Middle frontal gyrus (tissue), 1 donor: ENCODE measurements around the gene PHOX2B.

ENCODE experiments used
- DNase-seq: peaks from one replicate; pipeline ENCODE4 v3.0.0-alpha.2; 2015; ENCODE audit warnings: low spot score; ENCODE audit errors: extremely low spot score

PHOX2B gene

DNA sequence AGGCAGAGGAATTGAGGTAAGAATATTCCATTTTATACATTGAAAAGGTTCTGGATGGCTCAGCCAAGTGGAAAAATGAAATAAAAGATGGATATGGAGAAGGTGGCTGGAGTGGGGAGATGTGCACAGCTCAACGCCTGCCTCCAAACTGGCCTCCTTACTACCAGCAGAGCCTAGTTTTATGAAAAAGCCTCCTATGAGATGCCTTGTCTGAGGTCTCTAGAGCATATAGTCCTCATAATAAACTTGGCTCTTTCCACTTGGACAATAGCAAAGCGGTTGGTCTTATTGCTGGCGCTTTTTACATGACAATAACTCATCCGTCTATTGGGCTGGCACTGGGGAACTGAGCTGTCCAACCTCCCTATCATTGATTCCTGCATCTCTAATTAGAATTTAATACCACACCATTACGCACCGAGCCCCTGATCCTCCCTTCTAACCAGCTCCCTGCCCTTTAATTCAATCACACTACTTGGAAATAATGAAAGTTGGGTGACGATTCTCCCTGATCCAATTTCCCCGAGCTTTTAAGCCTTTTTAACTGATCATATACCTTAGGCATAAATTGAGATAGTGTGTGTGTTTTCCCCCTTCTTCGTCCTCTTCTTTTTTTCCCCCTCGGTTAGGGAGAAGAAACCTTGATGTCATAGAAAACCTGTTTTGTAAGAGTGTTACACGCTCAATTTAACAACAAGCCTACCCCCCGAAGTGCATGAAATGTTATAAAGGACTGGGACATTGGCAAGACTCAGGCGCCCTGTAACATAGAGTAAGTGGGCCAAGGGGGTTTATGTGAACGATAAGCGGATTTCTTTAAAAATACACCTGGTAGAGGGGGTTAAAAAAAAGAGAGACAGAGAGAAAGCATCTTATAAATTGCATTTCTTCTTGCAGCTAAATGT lies at the start of gene PHOX2B:
Gene PHOX2B (minus strand): TSS at position 155 of the 905 bp plus-strand sequence. CDS start 115 bp downstream, at position 40.
- DNase-seq, result no peak

DNA sequence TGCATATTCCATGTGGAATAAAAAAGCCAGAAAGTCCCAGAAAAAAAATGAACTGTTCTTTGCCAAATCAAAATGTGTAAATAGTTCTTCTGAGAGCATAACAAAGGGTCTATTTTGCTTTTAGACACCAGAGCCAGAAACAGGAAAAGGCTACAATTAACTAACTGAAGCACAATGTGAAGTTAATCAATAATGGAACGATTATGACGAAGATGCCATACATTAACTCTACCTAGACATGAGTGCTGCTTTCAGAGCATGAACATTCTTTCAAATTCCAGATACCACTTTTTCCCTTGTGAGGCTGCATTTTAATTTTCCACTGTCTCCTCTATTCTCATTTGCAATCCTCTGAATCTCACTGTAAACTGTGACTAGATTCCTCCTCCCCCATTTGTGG lies 48.7 kb upstream of the PHOX2B start:
- no peak for DNase-seq

DNA sequence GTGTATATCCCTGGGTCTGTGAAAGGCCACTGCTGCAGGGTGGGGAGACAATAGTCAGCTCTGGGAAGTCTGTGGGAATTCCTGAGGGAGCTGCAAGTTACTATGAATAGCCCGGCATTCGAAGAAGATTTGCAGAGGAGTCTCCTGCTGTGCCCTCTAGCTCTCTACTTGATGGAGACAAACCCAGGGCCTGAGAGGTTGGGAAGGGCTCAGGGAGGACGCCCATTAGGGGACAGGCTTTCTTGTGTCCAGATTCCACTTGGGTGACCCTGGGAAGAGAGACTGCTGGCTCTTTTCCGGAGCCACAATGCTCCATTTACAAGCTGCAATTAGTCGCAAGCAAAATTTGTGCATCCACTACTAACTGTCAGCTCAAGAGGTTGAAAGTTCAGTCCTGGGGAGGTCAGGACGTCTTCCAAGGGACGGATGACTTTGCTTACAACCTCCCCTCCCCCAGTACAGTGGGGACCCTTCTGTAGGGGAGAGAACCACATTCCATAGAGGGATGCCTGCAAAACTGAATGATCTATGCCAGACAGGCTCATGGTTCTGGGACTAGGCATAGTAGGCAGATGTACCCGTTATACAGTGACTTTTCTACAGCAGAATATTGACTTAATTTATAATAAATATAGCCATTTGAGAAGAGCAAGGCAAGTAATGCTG lies 48.2 kb upstream of the PHOX2B start:
- DNase-seq, result no peak

DNA sequence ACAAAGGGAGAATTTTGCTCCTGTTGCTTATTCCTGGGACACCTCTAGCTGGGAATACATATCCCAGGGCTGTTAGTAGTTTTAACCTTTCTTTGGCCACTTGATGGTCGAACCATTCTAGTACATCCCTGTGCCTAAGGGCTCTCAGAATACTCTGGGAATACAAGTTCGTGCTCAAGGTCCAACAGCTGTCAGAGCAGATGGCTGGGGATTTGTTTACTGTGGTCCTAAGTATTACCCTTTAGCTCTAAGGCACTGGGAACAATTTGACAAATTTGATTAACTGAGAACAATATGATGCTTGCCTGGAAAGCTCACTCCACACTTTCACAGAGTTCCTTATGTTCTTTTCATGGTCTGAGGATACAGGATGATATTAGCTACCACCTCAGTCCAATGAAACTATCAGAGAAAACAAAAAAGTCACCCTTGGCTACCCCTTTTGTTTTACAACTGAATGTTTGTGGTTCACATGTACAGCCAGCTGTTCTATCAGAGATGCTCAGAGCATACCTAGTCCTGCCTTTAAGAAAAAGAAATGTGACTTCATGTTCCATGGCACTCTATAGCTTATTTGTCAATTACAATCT lies 47.4 kb upstream of the PHOX2B start:
- no peak for DNase-seq

DNA sequence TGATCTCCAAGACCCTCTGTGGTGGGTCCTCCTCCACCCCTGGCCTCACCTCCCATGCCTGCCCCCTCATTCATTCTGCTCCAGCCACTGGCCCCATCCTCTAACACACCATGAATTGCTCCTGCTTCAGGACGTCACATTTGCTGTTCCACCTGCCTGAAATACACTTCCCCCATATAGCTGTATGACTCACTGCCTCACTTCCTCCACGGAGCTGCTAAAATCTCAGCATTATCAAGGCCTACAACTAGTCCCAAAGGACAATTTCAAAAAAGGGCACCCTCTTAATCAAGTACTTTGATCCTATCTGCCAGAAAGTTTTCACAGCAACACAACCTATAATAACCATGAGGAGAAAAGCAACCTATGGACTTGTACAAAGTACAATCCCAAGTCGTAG lies 43.6 kb upstream of the PHOX2B start:
- no peak for DNase-seq

DNA sequence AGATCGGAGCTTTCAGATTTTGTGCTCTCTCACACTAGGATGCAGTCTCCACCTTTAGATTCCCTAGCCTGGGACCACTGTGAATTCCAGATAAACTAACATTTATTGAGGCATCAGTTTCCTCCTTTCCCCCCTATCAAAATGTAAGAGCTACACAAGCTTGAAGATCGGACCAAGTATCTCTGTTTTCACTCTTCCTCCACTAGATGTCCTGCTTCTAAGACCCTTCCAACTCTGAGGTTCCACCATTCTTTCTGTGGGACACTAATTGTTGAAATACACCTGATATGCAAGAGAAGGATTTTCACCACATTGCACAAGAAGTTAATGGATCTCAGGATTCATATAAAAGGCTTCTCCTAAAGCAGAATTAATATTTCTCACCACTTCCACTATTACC lies 43.0 kb upstream of the PHOX2B start:
- DNase-seq, result no peak

DNA sequence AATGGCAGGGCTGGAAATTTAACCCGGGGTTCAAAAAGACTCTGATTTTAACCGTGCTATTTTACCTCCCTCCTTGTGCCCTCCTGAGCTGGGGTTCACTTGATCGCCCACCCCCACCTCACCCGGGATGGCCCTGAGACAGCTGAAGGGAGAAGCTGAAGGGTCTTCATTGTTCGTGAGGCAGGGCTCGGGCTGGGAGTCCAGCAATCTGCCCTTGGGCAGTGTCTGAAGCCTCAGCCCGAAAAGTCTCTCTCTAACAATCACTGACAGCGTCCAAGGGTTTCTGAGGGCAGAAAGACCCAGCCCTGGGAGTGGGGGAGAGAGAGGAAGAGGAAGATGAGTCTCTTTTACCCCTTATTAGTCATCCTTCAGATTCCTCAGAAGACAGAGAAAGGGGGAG lies 39.4 kb upstream of the PHOX2B start:
- no peak for DNase-seq

DNA sequence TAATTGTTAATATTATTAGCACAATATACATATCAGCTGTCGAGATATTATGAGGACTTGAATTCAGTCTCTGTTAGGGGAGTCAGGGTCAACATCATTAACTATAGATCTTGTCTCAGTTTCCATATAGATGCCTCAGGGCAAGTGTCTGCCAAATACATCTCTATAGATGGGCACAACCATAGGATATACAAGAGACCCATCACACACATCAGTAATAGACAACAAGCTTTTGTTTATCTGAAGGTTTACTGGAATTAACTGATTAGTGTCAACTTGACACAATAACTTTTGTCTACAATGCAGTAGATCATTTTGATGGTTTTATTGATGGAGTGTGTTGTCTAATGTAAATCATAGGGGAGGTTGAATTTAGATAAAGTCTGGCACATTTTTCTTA lies 37.1 kb upstream of the PHOX2B start:
- no peak for DNase-seq

DNA sequence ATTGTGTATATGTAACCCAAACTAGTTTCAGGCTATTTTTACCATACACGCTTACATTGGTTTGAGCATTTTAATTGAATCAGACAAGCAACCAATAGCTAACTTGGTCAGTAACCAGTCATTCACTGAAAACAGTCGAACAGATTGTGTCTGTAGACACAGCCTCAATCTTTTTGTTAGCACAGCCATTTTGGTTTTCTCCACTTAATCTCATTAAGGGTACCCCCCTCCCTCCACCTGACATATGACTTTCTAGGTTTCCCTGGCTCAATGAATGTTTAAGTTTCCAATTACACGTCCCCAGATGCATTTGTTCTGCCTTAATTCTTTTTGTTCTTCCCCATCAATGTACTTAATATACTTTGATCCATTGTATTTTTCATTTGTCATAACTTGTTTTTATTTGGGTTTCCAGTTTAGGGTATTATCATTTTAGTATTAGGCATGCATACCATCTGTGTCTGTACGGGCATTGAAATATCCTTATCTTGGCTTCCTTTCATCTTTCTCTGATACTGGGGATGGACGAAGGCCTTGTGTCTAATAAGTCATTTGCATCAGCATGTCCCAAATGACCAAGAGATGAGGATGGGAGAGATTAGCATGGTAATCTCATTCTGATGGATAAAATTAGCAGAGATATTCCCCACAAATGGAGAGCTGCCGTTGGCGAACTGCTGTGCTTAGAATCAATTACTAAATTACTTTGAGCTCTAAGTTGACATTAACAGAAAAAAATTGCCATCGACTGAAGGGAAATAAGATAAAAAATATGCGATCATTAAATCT lies 35.9 kb upstream of the PHOX2B start:
- no peak for DNase-seq

DNA sequence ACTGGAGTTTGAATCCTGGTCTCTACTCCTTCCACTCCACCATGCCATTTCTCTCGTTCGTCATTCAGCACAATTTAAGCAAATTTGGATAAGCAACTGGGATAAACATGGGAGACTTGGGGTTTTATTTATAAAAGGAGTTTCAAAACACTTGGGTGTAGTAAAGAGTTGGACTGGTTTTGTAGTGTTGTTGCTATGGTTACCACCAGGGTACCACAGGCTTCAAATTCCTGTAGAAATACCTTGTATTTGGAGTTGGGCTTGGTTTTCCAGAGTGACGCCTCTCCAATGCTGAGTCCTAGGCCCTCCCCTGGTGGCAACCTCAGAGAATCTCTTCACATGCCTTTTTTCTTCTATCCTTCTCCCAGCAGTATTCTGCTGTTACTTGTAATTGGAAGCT lies 27.9 kb upstream of the PHOX2B start:
- no peak for DNase-seq

DNA sequence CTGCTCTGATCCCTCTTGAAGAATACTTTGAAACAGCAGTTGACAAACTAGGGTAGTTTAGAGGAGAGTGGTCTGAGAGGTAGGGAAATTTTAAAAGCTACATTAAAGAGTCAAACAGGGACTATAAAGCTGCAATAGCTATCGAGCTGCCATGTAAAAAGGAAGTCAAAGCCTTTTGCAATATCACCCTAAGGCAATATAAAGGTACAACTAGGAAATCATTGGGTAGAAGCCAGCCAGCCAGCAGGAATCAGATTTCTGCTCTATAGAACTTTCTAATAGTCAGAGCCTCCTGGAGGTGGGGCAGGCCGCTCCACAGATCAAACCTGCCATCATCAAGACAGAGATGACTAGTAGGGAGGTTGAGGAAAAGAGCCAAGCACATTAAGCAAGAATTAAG lies 15.2 kb upstream of the PHOX2B start:
- DNase-seq, result no peak

DNA sequence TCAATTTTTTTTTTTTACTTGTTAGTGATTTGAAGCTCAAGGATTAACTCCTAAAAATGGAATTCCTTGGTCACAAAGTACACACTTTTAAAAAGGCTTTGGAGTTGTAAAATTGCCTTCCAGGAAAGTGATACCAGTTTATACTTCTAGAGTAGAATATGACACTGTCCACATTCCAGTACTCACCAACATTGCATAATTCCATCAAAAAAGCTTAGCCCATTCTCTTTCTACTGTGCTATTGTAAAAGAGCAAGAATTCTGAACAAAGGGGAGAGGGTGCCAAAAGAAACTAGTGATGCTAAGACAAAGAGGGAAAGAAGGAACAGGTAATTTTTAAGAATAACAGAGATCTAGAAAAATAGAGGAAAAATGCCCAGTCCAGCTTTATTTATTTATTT lies 10.4 kb upstream of the PHOX2B start:
- DNase-seq, result no peak

DNA sequence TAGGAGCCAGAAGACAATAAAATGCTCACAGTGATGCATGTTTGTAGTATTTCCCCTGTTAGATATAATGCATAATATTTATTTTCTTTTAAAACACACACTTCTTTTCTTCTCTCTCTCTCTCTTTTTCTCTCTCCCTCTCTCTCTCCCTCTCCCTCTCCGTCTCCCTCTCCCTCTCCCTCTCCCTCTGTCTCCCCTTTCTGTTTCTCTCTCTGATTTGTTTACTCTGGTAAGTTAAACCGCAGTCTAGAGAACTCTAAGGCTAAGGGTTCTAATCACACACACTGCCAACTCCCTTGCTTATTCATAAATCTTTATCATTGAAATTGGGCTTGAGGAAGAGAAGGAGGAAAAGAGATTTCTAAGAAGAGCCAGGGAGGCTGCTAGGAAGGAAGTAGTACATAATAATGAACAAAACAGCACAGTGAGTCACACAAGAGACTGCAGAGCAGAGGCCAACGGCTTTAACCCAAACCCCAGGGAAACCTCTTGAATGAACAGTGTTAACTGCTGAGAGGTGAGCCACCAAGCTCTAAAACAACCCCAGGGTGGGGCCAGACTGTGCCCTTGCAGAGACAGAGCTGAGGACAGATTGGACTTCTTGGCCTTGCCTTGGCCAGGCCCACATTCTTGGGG lies 9.1 kb upstream of the PHOX2B start:
- no peak for DNase-seq

DNA sequence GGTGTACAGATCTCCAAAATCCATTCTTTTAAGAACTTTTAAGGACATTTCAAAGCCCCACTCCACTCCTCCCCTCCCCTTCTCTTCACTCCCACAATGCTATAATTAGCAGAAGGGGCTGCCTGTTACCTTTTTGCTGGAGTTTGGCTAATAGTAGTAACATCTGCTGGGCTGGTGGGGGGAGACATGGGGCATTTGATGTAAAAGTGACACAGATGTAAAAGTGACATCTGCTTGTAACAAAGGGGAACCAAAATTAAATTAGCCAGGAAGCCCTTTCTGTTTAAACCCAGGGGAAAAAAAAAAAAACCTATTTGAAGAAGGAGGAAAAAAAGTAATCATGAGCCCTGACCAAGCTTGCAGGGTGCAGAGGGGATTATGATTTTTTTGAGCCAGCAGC lies 5.4 kb upstream of the PHOX2B start:
- no peak for DNase-seq

DNA sequence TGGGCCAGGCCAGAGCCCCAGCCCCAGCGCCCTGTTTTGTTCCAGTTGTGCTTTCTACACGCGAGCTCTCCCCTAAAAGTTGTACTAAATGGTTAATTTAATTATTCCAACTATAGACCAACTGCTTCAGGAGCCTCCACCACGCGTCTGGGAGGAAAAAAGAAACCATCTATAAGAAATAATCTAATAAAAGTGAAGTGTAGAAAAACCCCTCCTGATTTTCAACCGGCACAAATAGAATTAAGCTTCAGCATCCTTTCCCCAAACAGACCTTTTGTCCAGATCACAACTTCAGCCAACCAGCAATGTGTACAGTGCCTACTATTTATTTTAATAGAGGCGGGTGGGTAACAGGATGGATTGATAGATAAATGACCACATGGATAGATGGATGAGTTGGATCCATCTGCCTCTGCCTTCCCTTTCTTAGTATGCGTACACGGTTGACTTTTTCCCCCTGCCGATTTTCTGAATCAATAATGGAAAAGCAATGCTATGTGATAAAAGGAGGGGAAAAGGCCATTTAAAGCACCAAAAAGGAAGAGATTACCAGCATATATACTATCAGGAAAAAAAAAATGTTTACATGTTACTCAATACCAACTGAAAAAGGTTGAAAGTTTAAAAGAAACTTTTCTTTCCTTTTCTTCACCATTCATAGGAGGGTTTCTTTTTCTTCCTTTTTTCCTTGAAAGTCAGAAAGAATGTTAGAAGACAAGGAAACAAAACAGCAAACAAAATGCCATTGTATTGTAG lies 3.7 kb upstream of the PHOX2B start:
- DNase-seq, result no peak

DNA sequence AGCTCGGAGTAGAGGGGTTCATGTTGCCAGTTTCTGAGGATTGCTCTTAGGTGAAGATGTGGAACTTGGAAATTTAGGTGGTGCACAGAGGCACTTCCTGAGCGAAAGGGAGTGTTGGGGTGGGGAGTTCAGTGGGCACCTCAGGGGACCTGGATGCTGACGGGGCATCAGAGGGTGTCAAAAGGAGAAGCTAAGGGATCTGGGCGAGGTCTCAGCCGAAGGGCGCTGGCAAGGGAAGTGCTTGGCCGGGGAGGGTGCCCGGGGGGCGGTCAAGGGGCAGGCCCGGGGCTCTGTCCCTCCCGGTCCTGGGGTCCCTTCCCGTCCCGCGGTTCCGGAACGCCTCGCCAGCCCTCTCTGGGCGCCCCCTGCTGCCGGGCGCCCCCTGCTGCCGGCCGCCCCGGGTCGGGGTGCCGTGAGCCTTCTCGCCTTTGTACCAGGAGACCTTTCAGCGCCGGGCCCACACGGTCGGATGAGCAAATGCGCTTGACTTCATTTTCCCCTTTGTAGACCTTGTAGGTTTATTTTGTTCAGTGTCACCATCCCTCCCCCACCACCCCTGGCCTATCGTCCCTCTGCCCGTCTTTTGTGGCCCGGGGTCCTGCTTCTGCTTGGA lies 3.0 kb upstream of the PHOX2B start:
- no peak for DNase-seq

DNA sequence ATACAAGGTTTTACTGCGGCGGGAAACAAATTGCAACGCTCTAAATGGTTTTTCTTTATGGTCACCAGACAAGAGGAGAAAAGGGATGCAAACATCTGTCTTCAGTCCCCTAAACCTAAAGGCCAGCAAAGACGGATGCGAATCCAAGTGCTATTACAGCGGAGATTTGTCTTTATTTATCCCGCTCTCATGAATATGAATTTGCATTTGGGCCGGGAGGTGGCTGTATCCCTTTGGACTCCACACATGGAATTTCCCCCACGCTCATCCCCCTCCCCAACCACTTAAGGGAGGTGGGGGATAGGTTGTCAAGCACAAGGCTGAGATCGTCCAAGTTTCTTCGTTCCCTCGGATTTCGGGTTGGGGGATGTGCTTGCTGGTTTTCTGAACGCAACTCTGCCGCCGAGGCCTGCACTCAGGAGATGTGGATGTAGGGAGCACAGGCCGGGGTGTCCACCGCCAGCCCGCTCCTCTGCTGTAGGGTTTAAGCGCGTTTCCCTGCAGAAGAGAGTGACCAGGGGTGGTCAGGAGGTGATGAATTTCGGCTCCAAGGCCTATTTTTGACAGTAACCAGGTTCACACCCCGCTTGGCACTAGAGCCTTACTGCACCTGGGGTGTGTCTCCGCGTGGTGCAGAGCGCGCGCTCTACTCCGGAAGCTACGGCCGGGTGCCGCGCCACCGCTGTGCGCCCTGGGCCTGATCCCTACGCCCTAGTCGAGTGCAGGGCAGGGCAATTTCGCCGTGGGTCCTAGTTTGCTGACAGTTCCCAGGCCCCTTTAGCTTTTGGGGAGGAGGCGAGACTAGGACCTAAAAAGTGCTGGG lies 2.3 kb upstream of the PHOX2B start:
- no peak for DNase-seq

DNA sequence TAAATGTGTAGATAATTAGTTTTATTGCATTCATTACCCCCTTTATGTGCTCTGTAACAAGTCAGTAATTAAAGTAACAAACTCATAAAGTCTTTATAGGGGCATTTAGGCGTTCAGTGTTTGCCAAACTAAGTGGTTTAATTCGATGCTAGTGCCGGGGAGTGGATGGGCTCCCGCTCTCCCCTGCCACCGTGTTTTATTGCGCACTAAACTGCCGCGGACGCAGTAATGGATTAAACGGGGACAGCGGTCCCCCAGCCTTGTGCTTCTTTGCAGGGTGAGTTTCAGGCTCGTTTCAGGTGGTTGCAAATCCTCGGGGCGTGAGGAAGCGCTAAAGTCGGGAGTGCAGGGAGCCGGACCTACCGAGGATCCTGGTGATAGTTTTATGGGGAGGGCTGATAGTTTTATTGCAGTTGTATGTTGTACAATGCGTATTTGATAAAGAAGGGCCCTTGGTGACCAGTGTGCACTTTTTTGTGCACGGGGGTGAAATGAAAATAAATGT lies 1.6 kb upstream of the PHOX2B start:
- no peak for DNase-seq

DNA sequence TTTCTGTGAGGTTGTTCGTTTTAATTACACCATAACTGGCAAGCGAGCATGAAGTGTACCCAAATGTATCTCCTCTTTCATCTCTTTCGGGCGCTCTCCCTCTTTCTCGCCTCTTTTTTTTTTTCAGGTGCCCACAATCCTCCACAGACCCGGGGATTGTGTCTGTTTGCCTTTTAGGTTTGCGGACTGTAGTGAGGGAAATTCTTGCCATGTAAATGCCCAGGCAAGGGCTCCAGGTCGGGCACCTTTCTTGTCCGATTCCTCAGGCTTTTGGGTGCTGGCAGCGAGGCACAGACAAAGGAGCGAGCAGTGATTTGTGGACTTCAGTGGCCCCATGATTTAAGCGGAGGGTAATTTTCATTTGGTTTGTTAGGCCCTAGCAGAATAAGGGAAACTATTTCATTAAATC lies 1.1 kb upstream of the PHOX2B start:
- DNase-seq, result no peak
